ENCODE measurements around the gene ARHGEF4. TPM values are rescaled to one million over a fixed set of nuclear protein-coding genes. Genes with fewer than 3 reads are reported as not detected.
A peak's percentile ranks its signal among the peaks of the same experiment; 100 is the strongest.

The ARHGEF4 gene
- total RNA-seq, 1 donor from 2014 or later = 2.6 TPM

- peaks cover 28% of the 10 kb centered on the region for H3K4me1 Mint-ChIP-seq (ENCODE audit: unreplicated experiment)
- no peaks in the 10 kb centered on the region for H3K27me3 Mint-ChIP-seq (ENCODE audit: unreplicated experiment)
- no peaks in the 10 kb centered on the region for H3K9me3 Mint-ChIP-seq (ENCODE audit: unreplicated experiment)
- no peak for DNase-seq (ENCODE audit: extremely low spot score, unreplicated experiment)
- no peak overlapping the region for H3K27ac Mint-ChIP-seq (ENCODE audit: unreplicated experiment)
- no peak overlapping the region for H3K4me3 Mint-ChIP-seq (ENCODE audit: unreplicated experiment)
- no peak for TF ChIP-seq CTCF (IDR thresholded peaks at IDR 0.05)
- peaks cover 21% of the 10 kb centered on the region for H3K36me3 Mint-ChIP-seq (ENCODE audit: unreplicated experiment)
Observed at GRCh38 chr2:131058214-131058843, 221.6 kb downstream of the ARHGEF4 start.

GRCh38 chr2:131058920-131059319 is 222.2 kb downstream of the ARHGEF4 start:
- no peak overlapping the region for H3K4me3 Mint-ChIP-seq (ENCODE audit: unreplicated experiment)
- H3K9me3 Mint-ChIP-seq (ENCODE audit: unreplicated experiment) = no peaks in the 10 kb centered on the region
- peaks cover 23% of the 10 kb centered on the region for H3K36me3 Mint-ChIP-seq (ENCODE audit: unreplicated experiment)
- no peak overlapping the region for H3K27ac Mint-ChIP-seq (ENCODE audit: unreplicated experiment)
- no peak for DNase-seq (ENCODE audit: extremely low spot score, unreplicated experiment)
- peaks cover 31% of the 10 kb centered on the region for H3K4me1 Mint-ChIP-seq (ENCODE audit: unreplicated experiment)
- no peaks in the 10 kb centered on the region for H3K27me3 Mint-ChIP-seq (ENCODE audit: unreplicated experiment)
- TF ChIP-seq CTCF (IDR thresholded peaks at IDR 0.05) = no peak

- Mint-ChIP-seq H3K4me1 (ENCODE audit: unreplicated experiment) (peaks cover 20% of the 10 kb centered on the region), H3K36me3 (ENCODE audit: unreplicated experiment) (peaks cover 17% of the 10 kb centered on the region), H3K4me3 (ENCODE audit: unreplicated experiment) (no peak overlapping the region), H3K9me3 (ENCODE audit: unreplicated experiment) (no peaks in the 10 kb centered on the region), H3K27me3 (ENCODE audit: unreplicated experiment) (no peaks in the 10 kb centered on the region), H3K27ac (ENCODE audit: unreplicated experiment) (peak overlapping the region; percentile 64)
- TF ChIP-seq CTCF (IDR thresholded peaks at IDR 0.05) = no peak
- no peak for DNase-seq (ENCODE audit: extremely low spot score, unreplicated experiment)
Observed at GRCh38 chr2:131063501-131064283, 227.0 kb downstream of the ARHGEF4 start.

GRCh38 chr2:131064589-131065512 is 228.1 kb downstream of the ARHGEF4 start:
- Mint-ChIP-seq H3K9me3 (ENCODE audit: unreplicated experiment) (no peaks in the 10 kb centered on the region), H3K27ac (ENCODE audit: unreplicated experiment) (peak overlapping the region; percentile 19)

More at GRCh38 chr2:131064589-131065512, 228.1 kb downstream of the ARHGEF4 start:
- Mint-ChIP-seq H3K27me3 (ENCODE audit: unreplicated experiment) (no peaks in the 10 kb centered on the region), H3K36me3 (ENCODE audit: unreplicated experiment) (peaks cover 17% of the 10 kb centered on the region), H3K4me3 (ENCODE audit: unreplicated experiment) (no peak overlapping the region), H3K4me1 (ENCODE audit: unreplicated experiment) (peaks cover 20% of the 10 kb centered on the region)
- TF ChIP-seq CTCF (IDR thresholded peaks at IDR 0.05) = no peak
- DNase-seq (ENCODE audit: extremely low spot score, unreplicated experiment) = no peak

Data from osteocyte (in vitro differentiated cells).